ENCODE results near the gene BAX. TPM values are rescaled to one million over a fixed set of nuclear protein-coding genes. Genes with fewer than 3 reads are reported as not detected.
"Not testable (repeated sequence)": the region's sequence is repeated elsewhere in the genome, so short reads cannot be mapped to it uniquely, and the experiment has no call there.

BAX gene
- 25.6 TPM for total RNA-seq
- long read RNA-seq, partial matches to known transcripts: 0 of 1 reads
- long read RNA-seq, other reads (novel, unspliced or antisense): 1 of 1 reads

DNA sequence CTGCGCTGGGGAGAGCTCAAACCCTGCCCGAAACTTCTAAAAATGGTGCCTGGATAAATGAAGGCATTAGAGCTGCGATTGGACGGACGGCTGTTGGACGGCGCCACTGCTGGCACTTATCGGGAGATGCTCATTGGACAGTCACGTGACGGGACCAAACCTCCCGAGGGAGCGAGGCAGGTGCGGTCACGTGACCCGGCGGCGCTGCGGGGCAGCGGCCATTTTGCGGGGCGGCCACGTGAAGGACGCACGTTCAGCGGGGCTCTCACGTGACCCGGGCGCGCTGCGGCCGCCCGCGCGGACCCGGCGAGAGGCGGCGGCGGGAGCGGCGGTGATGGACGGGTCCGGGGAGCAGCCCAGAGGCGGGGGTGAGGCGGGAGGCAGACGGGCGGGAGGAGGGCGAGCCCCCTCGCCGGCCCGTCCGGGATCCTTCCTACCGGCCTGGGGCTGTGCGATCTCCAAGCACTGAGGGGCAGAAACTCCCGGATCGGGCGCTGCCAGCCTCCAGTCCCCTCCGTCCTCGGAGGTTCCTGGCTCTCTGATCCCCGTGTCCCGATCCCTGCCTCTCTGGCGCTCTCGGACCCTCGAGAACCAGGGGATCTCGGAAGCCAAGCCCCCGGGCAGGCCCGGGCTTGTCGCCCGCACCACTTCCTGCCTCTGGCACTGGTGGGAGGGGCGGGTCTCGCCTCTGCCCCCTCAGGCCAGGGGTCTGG lies at the start of gene BAX:
BAX (plus strand) TSS at position 281 of the 713 bp plus-strand sequence; CDS start at position 335, 54 bp downstream.
- intact Hi-C loops (cut with DNase I): loop anchor here (1.0 to 5.0 kb wide), 4 partner anchors 11 to 307 kb away; partner anchors contain the start of genes CA11, FTL and TULP2
- DNase-seq (ENCODE audit: low spot score): peak; percentile 98

GRCh38 chr19:48905664-48906063 lies 49.0 kb upstream of the BAX start:
- no peak for DNase-seq (ENCODE audit: low spot score)
- intact Hi-C loops (cut with DNase I): no loop called here

GRCh38 chr19:48906324-48906723 lies 48.4 kb upstream of the BAX start:
- intact Hi-C loops (cut with DNase I): no loop called here

GRCh38 chr19:48907671-48908070 lies 47.0 kb upstream of the BAX start:
- intact Hi-C loops (cut with DNase I): no loop called here
- no peak for DNase-seq (ENCODE audit: low spot score)

More at GRCh38 chr19:48906324-48906723, 48.4 kb upstream of the BAX start:
- DNase-seq (ENCODE audit: low spot score): no peak

DNA sequence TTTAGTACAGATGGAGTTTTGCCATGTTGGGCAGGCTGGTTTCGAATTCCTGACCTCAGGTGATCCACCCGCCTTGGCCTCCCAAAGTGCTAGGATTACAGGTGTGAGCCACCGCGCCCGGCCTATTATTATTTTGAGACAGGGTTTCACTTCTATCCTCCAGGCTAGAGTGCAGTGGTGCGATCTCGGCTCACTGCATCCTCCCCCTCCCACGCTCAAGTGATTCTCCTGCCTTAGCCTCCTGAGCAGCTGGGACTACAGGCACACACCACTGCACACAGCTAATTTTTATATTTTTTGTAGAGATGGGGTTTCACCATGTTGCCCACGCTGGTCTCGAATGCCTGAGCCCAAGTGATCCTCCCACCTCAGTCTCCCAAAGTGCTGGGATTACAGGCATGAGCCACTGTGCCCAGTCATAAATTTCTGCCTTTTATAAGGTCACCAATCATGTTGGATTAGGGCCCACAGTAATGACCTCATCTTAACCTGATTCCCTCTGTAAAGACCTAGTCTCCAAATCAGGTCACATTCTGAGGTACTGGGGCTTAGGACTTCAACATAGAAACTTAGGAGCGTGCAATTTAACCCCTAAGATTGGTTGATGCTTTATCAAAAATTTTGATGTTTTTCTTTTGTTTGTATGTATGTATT lies 45.1 kb upstream of the BAX start:
- DNase-seq (ENCODE audit: low spot score); intact Hi-C loops (cut with DNase I): not testable (repeated sequence)

GRCh38 chr19:48910803-48911202 lies 43.9 kb upstream of the BAX start:
- intact Hi-C loops (cut with DNase I): no loop called here
- no peak for DNase-seq (ENCODE audit: low spot score)

GRCh38 chr19:48913114-48913889 lies 41.4 kb upstream of the BAX start:
- intact Hi-C loops (cut with DNase I): no loop called here
- no peak for DNase-seq (ENCODE audit: low spot score)

- no peak for DNase-seq (ENCODE audit: low spot score)
- intact Hi-C loops (cut with DNase I): no loop called here
Observed at GRCh38 chr19:48914181-48914580, 40.5 kb upstream of the BAX start.

DNA sequence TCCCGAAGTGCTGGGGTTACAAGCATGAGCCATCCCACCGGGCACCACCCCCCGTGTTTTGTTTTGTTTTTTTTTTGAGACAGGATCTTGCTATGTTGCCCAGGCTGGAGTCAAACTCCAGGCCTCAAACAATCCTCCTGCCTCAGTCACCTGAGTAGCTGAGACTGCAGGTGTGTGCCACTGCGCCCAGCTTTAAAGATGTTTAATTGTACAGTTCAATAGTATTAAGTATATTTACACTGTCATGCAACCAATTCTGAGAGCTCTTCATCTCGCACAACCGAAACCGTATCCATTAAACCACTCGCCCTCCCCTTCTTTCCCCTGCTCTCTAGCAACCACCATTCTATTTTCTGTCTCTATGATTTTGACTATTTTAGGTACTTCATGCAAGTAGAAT lies 38.9 kb upstream of the BAX start:
- no peak for DNase-seq (ENCODE audit: low spot score)
- intact Hi-C loops (cut with DNase I): no loop called here

DNA sequence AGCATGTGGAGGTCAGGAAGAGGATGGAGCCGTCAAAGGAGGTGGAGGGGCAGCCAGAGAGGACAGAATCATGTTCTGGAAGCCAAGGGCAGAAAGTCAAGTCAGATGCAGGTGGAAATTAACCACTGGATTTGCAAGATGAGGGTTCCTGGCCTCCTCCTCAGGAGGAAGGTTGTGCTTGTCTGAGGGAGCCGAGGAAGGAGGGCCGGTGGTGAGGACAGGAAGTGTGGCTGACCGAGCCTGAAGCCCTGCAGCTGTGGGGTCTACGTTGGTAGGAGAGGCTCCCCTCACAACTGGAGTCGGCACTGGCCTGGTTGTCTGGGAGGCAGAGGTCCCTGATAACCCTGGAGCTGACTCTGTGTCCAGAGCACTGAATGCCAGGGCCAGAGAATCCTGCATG lies 36.6 kb upstream of the BAX start:
- intact Hi-C loops (cut with DNase I): no loop called here
- DNase-seq (ENCODE audit: low spot score): no peak

- no peak for DNase-seq (ENCODE audit: low spot score)
- intact Hi-C loops (cut with DNase I): no loop called here
Observed at GRCh38 chr19:48918801-48919247, 35.9 kb upstream of the BAX start.

- intact Hi-C loops (cut with DNase I); DNase-seq (ENCODE audit: low spot score): not testable (repeated sequence)
Observed at GRCh38 chr19:48919271-48919670, 35.4 kb upstream of the BAX start.

- DNase-seq (ENCODE audit: low spot score): no peak
- intact Hi-C loops (cut with DNase I): no loop called here
Observed at GRCh38 chr19:48920949-48921348, 33.7 kb upstream of the BAX start.

DNA sequence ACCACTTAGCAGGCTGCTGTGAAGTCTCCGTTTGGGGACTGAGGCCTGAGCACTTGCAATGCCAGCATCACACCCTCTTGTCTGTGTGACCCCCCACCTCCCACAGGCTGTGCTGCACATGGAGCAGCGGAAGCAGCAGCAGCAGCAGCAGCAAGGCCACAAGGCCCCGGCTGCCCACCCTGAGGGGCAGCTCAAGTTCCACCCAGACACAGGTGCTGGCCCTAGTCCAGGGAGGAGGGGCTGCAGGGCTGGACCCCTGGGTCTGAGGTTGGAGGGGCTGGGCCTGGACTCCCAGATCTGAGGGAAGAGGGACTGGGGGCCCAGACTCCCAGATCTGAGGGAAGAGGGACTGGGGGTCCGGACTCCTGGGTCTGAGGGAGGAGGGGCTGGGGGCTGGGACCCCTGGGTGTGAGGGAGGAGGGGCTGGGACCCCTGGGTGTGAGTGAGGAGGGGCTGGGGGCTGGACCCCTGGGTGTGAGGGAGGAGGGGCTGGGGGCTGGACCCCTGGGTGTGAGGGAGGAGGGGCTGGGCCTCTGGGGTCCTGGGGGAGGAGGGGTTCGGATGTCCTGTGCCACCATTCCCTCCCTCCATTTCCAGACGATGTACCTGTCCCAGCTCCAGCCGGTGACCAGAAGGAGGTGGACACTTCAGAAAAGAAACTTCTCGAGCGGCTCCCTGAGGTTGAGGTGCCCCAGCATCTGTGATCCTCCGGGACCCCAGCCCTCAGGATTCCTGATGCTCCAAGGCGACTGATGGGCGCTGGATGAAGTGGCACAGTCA lies 32.8 kb upstream of the BAX start:
- no peak for DNase-seq (ENCODE audit: low spot score)
- intact Hi-C loops (cut with DNase I): no loop called here

- intact Hi-C loops (cut with DNase I): no loop called here
- DNase-seq (ENCODE audit: low spot score): no peak
Observed at GRCh38 chr19:48922548-48923490, 31.9 kb upstream of the BAX start.

DNA sequence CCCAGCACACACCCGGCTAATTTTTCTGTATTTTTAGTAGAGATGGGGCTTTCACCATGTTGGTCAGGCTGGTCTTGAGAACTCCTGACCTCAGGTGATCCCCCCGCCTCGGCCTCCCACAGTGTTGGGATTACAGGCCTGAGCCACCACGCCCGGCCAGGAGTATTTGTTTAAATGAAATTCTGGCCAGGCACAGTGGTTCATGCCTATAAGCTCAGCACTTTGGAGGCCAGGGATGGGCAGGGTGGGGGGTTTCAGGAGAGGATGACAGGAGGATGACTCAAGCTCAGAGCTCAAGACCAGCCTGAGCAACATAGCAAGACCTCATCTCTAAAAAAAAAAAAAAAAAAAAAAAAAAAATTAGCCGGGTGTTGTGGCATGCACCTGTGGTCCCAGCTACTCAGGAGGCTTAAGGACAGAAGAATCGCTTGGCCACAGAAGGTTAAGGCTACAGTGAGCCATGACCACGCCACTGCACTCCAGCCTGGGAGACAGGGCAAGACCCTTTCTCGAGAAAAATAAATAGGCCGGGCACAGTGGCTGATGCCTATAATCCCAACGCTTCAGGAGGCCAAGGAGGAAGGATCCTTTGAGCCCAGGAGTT lies 29.3 kb upstream of the BAX start:
- intact Hi-C loops (cut with DNase I): no loop called here
- DNase-seq (ENCODE audit: low spot score): no peak

DNA sequence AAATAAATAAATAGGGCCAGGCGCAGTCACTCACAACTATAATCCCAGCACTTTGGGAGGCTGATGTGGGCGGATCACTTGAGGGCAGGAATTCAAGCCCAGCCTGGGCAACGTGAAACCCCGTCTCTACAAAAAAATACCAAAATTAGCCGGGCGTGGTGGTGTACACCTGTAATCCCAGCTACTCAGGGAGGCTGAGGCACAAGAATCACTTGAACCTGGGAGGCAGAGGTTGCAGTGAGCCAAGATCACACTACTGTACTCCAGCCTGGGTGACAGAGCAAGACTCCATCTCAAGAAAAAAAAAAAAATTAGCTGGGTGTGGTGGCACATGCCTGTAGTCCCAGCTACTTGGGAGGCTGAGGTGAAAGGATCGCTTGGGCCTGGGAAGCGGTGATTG lies 28.8 kb upstream of the BAX start:
- intact Hi-C loops (cut with DNase I); DNase-seq (ENCODE audit: low spot score): not testable (repeated sequence)

- intact Hi-C loops (cut with DNase I): no loop called here
- DNase-seq (ENCODE audit: low spot score): no peak
Observed at GRCh38 chr19:48926909-48927308, 27.8 kb upstream of the BAX start.
